GM12891 (cell line): ENCODE results near the gene CMSS1.

ENCODE experiments used
- POLR2A ChIP-seq: IDR thresholded peaks from 2 replicates; pipeline ENCODE4 v1.6.1; 2011; ENCODE audit warnings: low read depth, low read length, control low read depth
- POLR2AphosphoS5 ChIP-seq: IDR thresholded peaks from 2 replicates; pipeline ENCODE4 v1.6.1; 2011; ENCODE audit warnings: low read depth, low read length, control low read depth

DNA sequence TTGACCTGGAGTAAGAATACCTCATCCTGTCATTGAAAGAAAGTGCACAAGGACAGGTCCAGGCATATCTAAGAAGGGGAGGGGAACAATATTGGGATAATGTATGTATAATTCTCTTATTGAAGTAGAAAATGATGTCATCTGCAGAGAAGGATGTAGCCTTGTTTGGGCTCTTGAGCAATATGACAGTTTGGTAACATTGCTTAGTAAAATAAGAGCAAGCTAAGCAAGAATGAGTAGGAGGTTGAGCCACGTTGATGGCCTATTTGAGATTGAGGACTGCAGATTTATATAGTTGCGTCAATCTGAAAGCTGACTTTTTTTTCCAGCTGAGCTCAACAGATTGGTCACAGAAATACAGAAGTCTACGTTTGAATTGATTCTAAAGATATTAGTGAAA lies 151.5 kb downstream of the CMSS1 start:
- TF ChIP-seq POLR2A = no peak
- TF ChIP-seq POLR2AphosphoS5 = no peak
